NCI-H2196 (cell line): Measurements from ENCODE around the gene EFNA3.
A peak's percentile ranks its signal among the peaks of the same experiment; 100 is the strongest.

ENCODE experiments used
- DNase-seq: peaks from one replicate; lab custom pipeline; 2025; ENCODE audit not compliant: unreplicated experiment; lab: John Stamatoyannopoulos, UW

The EFNA3 gene

GRCh38 chr1:155130272-155131006 is 51.8 kb downstream of the EFNA3 start:
- no peak for DNase-seq

- no peak for DNase-seq
Measured at GRCh38 chr1:155131285-155131684, 52.6 kb downstream of the EFNA3 start.

- no peak for DNase-seq
Measured at GRCh38 chr1:155131856-155132255, 53.2 kb downstream of the EFNA3 start.

GRCh38 chr1:155133799-155134281 is 55.2 kb downstream of the EFNA3 start:
- no peak for DNase-seq

GRCh38 chr1:155134322-155134721 is 55.7 kb downstream of the EFNA3 start:
- DNase-seq: no peak

- peak; percentile 61 for DNase-seq
Measured at GRCh38 chr1:155134880-155135414, 56.3 kb downstream of the EFNA3 start.

- peak; percentile 96 for DNase-seq
Measured at GRCh38 chr1:155135415-155136028, 56.9 kb downstream of the EFNA3 start, which contains the start of gene SLC50A1. TSS of gene SLC50A1 (plus strand) at chr1:155135852. CDS start at chr1:155135912, 60 bp downstream.

GRCh38 chr1:155136748-155137147 is 58.1 kb downstream of the EFNA3 start:
- no peak for DNase-seq
